Ammon's horn (tissue), 1 donor: Measurements from ENCODE around the gene TNS2.
A peak's percentile ranks its signal among the peaks of the same experiment; 100 is the strongest.

Experiments used
- DNase-seq: peaks from one replicate; pipeline ENCODE4 v3.0.0-alpha.2; 2016; ENCODE audit warnings: low spot score

The TNS2 gene

DNA sequence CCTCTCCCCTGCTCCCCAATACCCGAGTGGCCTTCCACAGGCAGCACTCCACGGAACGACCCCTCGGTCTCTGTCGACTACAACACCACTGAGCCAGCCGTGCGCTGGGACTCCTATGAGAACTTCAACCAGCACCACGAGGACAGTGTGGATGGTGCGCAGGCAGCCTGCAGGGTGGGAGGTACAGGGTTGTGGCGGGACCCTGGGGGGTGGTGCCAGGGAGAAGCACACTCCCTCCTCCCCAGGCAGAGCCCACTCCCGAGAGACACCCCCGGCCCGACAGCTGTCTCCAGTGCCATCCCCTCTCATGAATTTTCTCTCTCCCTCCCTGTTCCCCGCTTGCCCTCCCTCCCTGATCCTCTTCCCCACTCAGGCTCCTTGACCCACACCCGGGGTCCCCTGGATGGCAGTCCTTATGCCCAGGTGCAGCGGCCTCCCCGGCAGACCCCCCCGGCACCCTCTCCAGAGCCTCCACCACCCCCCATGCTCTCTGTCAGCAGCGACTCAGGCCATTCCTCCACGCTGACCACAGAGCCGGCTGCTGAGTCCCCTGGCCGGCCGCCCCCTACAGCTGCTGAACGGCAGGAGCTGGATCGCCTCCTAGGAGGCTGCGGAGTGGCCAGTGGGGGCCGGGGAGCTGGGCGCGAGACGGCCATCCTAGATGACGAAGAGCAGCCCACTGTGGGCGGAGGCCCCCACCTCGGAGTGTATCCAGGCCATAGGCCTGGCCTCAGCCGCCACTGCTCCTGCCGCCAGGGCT is 9.0 kb downstream of the TNS2 start:
- no peak for DNase-seq

DNA sequence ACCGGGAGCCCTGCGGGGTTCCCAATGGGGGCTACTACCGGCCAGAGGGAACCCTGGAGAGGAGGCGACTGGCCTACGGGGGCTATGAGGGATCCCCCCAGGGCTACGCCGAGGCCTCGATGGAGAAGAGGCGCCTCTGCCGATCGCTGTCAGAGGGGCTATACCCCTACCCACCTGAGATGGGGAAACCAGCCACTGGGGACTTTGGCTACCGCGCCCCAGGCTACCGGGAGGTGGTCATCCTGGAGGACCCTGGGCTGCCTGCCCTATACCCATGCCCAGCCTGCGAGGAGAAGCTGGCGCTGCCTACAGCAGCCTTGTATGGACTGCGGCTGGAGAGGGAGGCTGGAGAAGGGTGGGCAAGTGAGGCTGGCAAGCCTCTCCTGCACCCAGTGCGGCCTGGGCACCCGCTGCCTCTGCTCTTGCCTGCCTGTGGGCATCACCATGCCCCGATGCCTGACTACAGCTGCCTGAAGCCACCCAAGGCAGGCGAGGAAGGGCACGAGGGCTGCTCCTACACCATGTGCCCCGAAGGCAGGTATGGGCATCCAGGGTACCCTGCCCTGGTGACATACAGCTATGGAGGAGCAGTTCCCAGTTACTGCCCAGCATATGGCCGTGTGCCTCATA is 9.7 kb downstream of the TNS2 start:
- DNase-seq: no peak

- DNase-seq: no peak
These were observed 10.3 kb downstream of the TNS2 start for GRCh38 chr12:53060064-53060720.

DNA sequence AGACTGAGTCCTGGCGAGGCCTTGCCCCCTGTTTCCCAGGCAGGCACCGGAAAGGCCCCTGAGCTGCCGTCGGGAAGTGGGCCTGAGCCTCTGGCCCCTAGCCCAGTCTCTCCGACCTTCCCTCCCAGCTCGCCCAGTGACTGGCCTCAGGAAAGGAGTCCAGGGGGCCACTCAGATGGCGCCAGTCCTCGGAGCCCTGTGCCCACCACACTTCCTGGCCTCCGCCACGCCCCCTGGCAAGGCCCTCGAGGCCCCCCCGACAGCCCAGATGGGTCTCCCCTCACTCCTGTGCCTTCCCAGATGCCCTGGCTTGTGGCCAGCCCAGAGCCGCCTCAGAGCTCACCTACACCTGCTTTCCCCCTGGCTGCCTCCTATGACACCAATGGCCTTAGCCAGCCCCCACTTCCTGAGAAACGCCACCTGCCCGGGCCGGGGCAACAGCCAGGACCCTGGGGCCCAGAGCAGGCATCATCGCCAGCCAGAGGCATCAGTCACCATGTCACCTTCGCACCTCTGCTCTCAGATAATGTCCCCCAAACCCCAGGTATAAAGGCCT is 10.9 kb downstream of the TNS2 start:
- no peak for DNase-seq

GRCh38 chr12:53061404-53062010 is 11.6 kb downstream of the TNS2 start:
- no peak for DNase-seq

DNA sequence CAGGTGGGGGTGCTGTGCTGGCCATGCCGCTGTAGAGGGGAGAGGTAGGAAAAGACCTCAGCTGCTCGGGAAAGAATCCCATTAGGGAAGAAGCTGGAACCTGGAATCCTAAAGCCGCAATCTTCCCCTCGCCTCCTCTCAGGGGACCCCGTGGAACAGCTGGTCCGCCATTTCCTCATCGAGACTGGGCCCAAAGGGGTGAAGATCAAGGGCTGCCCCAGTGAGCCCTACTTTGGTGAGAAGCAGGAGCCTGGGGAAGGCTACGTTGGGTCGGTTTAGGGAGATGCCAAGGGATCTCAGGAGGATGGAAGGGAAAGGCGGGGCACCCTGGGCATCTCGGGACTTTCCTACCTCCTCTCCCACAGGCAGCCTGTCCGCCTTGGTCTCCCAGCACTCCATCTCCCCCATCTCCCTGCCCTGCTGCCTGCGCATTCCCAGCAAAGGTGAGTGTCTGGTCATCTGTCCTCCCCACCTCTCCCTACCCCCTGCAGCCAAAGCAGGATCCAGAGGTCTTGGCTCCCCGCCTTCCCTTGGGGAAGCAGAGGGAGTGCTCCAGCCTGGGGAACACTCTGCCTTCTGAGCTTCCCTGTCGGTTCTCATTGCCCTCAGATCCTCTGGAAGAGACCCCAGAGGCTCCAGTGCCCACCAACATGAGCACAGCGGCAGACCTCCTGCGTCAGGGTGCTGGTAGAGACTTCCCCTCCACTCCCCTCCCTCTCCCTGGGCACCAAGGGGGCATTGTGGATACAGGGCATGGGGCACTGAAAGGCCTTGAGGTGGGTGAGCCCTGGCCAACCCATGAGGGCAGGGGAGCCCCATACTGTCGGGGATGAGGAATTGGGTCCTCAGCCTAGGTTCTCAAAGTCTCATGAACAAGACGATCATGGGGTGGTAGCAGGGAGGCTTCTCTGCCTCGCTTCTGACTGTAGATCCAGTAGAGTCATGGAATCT is 12.4 kb downstream of the TNS2 start:
- DNase-seq: no peak

GRCh38 chr12:53062977-53063707 is 13.3 kb downstream of the TNS2 start:
- DNase-seq: no peak

GRCh38 chr12:53063708-53064612 is 14.1 kb downstream of the TNS2 start:
- no peak for DNase-seq

DNA sequence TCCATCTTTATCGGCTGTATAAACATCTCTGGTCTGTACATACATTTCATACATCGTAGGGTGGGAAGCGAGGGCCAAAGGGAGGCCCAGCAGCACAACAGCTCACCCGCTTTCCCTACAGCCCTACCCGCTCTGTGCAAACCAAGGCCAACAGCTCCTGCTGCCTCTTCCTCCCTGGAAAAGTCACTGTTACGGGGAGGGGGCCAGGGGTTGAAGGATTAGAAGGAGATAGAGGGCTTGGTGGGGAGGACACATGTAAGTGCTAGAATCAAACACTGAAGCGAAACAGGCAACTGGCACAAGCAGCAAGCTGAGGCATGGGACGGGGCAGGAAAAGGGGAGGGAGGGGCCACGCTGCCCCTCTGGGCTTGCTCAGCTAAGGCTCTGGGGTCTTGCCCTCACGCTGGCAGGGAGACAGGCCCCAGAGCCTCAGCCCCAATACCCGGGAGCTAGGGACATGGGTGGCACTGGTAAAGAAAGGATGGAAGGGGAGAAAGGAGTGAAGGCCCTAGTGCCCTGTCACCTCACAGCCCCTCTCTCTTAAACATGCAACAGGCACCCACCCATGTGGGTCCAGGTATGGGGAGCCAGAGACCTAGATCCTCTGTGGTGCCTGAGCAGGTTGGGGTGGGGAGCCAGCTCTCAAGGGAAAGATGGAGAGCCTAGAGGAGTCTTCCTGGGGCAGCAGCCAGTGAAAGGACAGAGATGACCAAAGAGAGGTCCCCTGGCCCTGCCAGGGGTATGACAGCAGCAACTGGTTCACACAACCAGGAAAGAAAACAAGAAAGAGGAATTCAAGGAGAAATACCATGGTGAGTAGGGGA is 15.0 kb downstream of the TNS2 start:
- no peak for DNase-seq

DNA sequence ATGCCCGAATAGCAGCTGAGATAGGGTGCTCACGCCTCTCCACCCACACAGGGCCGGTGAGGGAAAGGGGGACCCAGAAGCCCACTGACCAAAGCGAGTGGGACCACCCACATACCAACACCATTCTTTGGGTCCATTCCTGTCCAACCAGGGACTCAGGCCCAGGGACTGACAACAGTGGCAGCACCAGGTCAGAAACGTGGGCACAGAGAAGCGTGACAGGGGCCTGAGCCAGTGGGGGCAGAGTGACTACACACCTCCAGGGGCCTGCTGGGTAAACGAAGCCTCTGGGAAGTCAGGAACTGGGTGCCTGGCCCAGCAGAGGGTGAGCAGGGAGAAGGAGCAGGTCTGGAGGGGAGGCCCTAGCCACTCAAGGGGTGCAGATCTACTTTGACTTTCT is 15.6 kb downstream of the TNS2 start:
- DNase-seq: no peak

DNA sequence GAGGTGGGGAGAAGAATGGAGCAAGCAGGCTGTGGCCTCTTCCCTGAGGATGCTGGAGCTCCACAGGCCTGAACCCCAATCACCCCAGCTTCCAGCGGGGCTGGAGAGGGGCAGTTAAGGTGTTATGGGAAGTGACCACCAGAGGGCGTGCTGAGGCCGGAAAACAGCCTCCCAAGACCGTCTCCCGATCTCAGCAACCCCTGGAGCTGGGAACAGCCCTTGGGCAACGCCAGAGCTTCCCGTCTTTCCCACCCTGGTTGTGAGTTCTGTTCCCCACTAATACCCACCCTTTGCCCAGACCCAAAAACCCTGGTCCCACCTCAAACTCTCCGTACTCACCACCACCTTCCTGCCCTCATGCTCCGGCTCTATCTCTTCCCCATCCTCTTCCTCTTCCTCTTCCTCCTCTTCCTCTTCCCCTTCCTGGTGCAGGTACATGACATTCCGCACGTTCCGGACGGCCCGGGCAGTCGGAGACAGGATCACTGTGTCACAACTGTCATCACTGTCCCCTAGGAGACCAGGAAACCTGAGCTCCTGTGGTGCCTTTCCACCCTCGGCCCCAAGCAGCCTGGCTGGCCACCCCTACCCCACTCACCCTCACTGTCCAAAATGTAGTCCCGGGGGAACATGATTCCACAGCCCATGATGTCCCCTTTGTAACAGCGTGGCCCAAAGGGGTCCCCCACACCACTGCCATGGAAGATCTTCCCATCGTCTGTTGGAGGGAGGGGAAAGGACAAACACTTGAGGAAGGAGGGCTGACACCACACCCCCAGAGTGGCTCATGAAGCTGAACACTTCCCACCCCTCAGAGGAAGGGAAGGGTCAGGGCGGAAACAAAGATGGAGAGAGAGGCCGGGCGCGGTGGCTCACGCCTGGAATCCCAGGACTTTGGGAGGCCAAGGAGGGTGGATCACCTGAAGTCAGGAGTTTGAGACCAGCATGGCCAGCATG is 16.4 kb downstream of the TNS2 start:
- peak; percentile 87 for DNase-seq

GRCh38 chr12:53067074-53067992 is 17.5 kb downstream of the TNS2 start:
- DNase-seq: no peak

DNA sequence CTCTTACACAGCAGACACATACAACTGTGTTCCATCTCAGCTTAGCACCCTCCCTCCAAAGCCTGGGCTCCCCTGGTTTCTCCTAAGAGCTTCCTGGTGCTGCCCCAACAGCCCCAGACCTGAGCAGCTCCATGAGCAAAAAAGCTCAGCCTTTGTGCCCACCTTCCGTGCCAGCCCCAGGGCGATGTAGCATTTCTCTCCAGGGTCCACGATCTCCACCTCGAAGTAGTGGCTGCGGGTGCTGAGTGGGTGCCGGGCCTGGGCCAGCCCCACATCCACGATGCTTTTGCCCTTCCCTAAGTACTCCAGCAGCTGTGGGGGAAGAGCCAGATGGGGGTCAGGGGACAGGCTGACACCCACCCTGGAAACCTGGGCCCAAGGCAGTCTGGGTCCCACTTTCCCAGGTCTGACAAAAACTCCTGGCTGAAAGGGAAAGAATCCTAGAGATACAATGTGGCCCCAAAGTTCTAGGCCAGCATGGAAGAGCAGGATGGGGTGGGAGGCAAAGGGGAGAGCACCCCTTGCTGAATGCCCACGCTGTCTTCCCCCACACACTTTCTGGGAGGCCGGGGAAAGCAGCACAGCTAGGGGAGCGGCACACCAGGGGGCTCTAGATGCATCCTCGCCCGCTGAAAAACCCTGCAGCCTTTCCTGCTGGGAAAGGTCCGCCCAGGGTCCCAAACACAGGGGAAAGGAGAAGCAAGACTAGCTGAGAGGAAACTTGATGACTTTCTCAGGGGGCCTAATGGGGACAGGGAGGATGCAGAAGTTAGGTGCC is 18.3 kb downstream of the TNS2 start:
- no peak for DNase-seq

GRCh38 chr12:53068811-53069585 is 19.1 kb downstream of the TNS2 start:
- DNase-seq: no peak
